Activated CD4-positive, alpha-beta T cell treated with anti-CD3 and anti-CD28 coated beads for 24 hours (primary cell): ENCODE results near the gene MPP2.
"Not testable (repeated sequence)": the region's sequence is repeated elsewhere in the genome, so short reads cannot be mapped to it uniquely, and the experiment has no call there.

Experiments
- DNase-seq, 2 donors: peaks; one replicate each; pipeline ENCODE4 v3.0.0-alpha.2; 2020; ENCODE audit warnings: low read depth in 2 of 2

MPP2 gene

GRCh38 chr17:43875476-43876147, 31.7 kb downstream of the MPP2 start:
- no peak for DNase-seq

DNA sequence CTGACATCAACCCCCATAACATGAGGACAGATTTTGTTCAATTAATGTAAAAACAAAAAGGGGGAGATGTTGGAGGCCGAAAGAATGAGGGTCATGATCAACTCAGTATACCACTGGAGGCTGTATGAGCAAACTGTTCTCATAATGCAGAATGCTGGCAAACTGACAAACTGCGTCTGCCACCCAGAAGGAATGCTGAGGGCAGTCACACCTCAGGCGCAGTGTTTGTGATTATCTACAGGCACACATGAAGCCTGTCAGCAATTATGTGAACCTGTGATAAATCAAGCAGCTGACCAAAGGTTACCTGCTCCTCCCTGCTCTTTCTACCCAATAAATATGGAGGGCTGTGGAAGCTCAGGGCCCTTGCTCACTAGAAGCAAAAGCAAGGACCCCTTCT, 33.0 kb downstream of the MPP2 start:
- DNase-seq = no peak

DNA sequence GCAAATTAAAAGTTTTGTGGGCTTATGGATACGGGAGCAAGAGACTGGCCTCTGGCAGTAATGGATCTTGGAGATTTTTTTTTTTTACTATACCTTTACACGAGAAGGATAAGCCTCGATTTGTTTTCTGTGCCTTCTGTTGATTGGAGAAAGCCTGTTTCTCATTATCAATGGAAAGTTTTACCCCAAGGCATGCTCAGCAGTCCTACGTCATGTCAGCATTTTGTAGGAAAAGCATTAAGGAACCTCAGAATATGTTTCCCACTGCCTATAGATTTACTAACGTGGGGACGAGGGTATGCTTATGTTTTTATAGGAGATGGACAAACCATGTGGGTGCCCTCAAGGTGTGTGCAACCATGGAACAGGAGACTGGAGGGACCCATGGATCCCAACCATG, 33.5 kb downstream of the MPP2 start:
- no peak for DNase-seq

DNA sequence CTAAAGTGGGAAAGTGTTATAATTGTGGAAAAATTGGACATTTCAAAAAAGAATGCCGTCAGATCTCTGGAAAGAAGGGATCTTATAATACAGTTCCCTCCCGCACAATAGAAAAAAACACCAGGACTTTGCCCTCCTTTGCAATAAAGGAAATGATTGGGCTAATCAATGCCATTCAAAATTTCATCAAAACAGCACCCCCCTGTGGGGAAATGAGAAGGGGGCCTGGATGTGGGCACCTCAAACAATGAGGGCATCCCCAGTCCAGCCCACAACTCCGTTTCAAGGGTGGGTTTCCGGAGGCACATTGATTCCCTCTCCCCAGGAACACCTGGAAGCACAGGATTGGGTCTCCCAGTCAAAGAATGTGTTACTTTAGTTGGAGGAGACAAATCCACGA, 34.2 kb downstream of the MPP2 start:
- no peak for DNase-seq

GRCh38 chr17:43871946-43872690, 35.2 kb downstream of the MPP2 start:
- DNase-seq = no peak

GRCh38 chr17:43869031-43869430, 38.3 kb downstream of the MPP2 start:
- DNase-seq = not testable (repeated sequence)

DNA sequence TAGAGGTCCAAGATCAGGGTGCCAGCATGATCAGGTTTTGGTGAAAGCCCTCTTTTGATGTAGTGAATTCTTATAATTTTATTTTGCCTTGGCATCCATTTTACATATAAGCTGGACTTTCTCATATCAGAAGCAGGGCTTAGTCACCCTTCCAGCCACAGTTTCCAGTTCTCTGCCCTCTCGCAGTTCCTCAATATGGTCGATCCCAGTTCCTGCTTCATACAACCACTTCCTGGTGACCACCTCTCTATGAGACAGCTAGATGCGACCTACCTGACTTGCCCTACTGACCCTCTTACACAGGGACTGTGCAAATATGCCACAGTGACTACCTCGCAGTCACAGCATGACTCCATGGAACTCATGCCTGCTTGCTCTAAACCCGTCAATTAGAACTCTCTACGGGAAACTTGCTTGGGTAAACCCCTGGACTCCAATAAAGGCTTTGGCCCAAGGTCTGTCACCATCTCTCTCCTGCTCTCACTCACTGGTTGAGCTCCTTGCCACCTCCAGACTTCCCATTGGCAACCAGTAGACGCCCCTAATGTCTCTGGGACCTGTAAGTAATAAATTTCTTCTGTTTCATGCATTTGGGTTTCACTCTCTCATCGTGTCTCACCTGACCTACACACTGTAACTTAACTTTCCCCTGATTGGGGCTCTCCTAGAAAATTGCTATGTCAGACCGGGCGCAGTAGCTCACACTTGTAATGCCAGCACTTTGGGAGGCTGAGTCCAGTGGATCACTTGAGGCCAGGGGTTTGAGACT, 38.9 kb downstream of the MPP2 start:
- no peak for DNase-seq

GRCh38 chr17:43864161-43864984, 43.0 kb downstream of the MPP2 start:
- no peak for DNase-seq

DNA sequence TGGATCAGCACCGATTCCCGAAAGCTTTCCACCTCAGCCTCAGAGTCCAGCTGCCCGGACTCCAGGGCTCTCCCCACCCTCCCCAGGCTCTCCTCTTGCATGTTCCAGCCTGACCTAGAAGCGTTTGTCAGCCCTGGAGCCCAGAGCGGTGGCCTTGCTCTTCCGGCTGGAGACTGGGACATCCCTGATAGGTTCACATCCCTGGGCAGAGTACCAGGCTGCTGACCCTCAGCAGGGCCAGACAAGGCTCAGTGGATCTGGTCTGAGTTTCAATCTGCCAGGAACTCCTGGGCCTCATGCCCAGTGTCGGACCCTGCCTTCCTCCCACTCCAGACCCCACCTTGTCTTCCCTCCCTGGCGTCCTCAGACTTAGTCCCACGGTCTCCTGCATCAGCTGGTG, 45.4 kb downstream of the MPP2 start:
- no peak for DNase-seq

GRCh38 chr17:43860927-43861622, 46.3 kb downstream of the MPP2 start:
- no peak for DNase-seq

DNA sequence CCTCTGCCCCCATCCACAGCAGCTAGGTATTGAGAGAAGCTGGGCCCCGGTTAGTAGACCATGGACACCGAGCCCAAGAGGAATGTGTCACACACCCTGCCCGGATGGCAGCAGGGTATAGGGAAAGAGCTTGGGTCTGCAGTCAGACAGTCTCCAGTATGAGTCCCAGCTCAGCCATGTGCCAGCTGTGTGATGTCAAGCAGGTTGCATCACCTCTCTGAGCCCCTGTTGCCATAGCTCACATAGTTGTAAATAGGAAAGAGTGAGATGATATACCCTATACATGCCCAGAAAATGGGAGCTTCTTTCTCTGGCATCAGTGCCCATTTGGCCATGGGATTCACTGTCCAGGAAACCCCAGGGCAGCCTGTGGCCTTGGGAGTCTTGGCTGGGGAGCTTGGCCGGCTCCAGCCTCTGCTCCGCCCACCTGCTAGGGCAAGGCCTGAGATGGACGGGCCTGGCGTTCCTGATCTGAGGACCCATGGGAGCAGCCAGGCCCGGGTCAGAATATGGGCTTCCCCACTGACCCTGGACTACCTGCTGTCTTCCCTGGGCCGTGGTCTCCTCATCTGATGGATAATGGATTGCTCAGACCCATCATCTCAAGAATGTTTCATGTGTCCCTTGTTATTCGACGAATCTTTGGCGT, 47.1 kb downstream of the MPP2 start:
- DNase-seq = no peak

GRCh38 chr17:43857957-43858600, 49.3 kb downstream of the MPP2 start:
- DNase-seq = no peak

- no peak for DNase-seq
Measured at GRCh38 chr17:43857141-43857540, 50.2 kb downstream of the MPP2 start.

- no peak for DNase-seq
Measured at GRCh38 chr17:43856141-43856540, 51.2 kb downstream of the MPP2 start.

- DNase-seq = no peak
Measured at GRCh38 chr17:43855061-43855460, 52.3 kb downstream of the MPP2 start.

DNA sequence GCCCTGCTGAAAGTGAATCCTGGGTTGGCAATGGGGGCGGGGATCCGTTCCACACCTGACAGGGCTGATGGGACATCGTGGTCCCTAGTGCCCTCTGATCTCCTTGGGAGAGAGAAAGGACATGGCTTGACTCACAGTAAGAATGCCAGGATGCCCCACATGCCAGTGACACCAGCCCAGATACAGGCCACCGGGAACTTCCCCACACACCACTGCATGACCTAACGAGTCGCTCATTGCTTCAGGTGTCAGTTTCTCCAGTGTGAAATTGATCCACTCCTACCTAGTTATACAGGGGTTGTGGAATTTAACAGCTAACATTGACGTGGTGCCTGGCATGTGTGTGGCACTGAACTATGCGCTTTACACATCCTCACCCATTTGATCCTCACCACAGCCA, 52.8 kb downstream of the MPP2 start:
- no peak for DNase-seq

- DNase-seq = no peak
Measured at GRCh38 chr17:43853546-43853945, 53.8 kb downstream of the MPP2 start.

DNA sequence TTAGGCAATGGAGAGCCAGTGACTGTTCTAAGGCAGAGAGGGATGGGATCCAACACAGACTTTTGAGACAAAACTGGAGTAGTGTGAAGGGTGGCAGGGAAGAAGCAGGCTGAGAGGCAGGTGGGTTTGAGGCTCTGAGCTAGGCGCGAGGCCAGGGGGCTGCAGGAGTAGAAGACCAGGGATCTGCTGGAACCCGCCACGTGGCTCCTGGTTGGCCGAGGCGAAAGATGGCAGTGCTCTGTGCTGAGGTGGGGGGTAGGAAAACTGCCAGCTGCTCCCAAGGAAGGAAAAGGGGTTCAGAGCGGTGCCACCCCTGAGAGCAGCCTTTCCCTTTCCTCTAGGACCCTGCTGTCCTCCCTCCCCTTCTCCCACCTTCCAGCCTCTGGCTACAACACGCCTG, 54.8 kb downstream of the MPP2 start:
- no peak for DNase-seq

DNA sequence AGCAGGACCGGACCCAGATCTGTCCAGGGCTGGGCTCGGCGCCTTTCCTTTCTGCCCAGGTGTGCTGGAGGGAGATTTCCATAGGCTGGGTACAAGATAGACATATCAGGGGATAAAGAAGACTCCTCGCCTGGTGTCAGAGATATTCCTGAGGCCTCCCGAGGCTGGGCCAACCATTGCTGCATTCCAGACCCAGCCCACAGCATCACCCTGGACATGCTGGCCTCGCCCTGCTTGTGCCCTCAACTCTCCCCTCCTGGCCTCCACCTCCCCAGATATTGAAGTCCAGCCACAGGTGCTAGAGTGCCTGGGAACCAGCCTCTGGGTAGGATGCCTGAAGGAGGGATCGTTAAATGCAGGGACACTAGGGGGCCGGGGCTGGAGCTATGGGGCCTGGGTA, 58.2 kb downstream of the MPP2 start:
- no peak for DNase-seq

DNA sequence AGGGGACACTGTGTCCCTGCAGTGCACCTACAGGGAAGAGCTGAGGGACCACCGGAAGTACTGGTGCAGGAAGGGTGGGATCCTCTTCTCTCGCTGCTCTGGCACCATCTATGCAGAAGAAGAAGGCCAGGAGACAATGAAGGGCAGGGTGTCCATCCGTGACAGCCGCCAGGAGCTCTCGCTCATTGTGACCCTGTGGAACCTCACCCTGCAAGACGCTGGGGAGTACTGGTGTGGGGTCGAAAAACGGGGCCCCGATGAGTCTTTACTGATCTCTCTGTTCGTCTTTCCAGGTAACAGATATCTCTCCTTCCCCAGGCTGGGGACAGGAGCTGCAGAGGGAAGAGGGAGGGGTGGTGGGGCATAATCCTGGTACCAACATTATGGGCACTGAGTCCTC, 58.7 kb downstream of the MPP2 start:
- no peak for DNase-seq
